GM18498 (cell line): Measurements from ENCODE around the gene MINDY1.

Experiments used
- ATAC-seq: cut with Tn5 transposase; IDR thresholded peaks from one replicate; pipeline ENCODE4 v1.9.1; 2021; ENCODE audit warnings: mild to moderate bottlenecking, moderate library complexity; ENCODE audit not compliant: unreplicated experiment

MINDY1 gene, protein sequence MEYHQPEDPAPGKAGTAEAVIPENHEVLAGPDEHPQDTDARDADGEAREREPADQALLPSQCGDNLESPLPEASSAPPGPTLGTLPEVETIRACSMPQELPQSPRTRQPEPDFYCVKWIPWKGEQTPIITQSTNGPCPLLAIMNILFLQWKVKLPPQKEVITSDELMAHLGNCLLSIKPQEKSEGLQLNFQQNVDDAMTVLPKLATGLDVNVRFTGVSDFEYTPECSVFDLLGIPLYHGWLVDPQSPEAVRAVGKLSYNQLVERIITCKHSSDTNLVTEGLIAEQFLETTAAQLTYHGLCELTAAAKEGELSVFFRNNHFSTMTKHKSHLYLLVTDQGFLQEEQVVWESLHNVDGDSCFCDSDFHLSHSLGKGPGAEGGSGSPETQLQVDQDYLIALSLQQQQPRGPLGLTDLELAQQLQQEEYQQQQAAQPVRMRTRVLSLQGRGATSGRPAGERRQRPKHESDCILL

DNA sequence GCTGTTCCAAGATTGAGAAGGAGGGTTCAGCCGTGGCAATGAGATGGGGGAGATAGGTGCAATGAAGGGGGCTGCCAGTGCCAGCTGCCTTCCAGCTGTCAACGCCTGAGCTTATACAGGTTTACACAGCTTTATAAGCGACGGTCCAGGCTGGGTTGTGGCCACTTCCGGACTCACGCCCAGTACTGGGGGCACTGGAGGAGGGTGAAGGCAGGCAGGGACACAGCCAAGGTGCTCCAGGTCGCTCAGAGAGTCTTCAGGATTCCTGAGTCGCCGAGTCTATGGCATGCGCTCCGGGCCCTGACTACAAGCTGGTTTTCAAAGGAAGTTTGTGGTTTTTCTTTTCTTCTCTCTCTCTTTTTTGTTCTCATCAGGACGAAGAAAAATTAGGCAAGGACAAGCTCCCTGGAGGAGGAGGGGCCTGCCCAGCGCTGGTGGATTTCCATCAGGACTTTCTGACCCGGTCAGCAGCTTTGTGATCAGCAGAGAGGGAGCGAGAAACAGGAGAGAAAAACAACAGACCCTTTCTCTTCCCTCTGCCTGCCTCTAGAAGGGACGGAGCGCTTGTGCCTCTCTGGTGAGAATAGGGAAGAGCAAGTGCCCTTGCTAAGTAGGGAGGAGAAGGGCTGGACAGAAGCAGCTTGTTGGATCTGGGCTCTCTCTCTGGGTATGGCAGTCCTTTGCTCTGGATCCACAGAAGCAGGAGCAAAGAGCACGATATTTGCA lies at the start of gene MINDY1:
MINDY1 (minus strand) TSS at position 576 of the 726 bp plus-strand sequence. CDS start 4,285 bp downstream, outside the sequence.
- ATAC-seq, result peak; percentile 36

DNA sequence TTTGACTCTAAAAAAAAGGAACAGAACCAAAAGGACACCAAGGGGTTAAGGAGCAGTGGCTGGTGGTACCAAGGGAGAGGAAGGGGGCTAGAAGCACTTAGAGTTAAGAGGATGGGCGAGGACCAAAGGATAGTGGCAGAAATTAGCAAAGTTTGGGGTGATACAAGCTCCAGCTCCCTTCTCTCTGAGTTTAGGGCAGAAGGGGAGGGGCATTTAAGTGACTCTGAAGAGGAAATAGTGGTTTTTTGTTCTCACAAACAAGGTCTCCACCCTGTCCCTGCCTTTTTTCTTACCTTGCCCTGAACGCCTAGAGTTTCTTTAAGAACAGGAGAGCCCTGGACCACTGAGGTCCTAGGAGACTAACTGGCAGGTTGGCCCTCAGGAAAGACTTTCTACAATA lies 49.4 kb upstream of the MINDY1 start:
- no peak for ATAC-seq

DNA sequence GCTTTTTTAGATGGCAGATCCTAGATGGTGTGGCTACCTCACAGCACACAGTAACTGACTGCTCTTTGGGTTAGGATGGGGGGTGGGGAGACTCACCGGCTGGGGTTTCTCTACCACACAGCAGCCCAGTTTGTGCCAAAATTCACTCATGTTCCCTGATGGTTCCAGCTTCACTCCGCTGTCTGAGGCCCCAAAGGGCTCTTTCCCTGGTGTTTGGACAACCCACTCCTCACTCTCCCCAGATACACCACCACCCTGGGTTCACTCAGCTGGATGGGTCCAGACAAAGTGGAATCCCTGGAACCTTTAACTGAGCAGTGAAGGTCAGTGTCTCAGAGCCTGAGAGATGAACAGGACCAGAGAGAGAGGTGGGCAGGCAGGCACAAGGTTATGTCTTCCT lies 48.9 kb upstream of the MINDY1 start:
- ATAC-seq, result no peak

DNA sequence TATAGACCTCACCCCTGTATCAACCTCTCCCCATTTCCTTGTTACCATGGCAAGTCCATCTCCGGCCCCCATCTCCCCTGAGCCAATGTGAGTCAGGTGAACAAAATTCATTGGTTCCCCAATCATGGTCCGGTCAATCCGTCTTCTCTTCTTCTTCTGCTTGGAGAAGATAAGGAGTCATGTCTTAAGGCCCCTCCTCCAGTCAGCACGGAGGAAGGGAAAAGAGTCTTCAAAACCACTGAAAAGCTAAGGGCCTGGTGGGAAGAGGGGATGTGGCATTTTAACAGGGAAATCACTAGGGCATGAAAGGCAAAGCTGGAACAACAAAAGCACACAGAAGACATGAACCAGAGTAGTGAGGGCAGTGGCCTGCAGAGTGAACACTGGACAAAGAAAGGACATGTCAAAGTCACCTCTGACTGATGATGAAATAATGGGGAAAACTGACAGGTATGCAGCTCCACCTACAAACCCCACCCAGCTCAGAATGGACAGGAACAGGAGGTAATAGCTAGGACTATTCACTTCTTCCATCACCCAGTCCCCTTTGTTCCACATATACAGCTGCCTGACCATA lies 48.4 kb upstream of the MINDY1 start:
- no peak for ATAC-seq

DNA sequence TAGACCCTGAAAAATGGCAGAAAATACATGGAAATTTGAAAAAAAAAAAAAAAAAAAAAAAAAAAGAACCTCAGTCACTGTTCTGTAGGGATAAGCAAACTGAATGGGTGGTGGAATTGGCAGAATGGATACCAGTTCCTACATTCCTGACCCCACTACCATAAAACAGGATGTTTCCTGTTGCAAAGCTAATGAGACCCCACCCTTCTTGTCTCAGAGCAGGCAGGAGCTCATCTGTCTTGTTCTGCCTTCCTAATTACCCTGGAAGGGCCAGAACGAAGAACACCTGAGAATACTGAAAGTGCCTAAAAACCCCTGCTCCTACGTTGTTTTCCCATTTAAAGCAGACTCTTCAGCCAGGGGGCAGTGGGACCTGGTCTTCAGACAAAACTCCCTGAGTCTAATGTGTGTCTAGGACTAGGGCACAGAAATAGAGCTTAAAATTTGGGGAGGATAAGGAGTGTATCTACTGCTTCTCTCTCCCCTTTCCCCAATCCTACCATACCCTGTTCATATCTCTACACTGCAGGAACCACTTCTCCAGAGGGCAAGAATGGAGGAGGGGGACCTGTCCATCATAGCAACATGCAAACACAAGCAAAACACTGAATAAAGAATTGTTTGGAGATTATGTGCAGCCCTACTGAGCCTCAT lies 44.8 kb upstream of the MINDY1 start:
- no peak for ATAC-seq

DNA sequence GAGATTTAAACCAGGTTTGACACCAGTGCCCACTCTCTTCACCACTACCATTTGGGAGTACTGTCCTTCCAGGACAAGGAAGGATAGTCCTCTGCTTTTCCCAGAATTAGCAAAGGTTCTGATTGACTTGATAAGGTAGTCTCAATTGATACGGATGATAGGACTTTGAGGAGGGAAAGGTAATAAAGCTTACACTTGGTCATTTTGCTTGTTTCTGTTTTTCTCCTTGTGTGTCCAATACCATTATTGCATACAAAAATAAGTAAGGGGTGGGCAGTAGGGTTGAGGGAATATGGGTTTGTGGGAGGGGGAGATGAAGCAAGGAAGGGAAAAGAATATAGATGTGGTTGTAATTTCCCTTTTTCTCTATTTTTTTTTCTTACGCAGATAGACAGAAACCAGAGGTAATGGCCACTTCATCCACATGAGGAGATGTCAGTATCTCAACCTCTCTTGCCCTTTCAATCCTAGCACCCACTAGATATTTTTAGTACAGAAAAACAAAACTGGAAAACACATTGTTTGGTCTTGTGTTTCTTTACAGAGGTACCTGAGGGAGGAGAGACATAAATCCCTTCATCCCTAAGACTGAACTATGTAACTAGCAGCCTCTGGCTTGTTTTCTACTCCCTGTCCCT lies 43.5 kb upstream of the MINDY1 start:
- ATAC-seq, result no peak

DNA sequence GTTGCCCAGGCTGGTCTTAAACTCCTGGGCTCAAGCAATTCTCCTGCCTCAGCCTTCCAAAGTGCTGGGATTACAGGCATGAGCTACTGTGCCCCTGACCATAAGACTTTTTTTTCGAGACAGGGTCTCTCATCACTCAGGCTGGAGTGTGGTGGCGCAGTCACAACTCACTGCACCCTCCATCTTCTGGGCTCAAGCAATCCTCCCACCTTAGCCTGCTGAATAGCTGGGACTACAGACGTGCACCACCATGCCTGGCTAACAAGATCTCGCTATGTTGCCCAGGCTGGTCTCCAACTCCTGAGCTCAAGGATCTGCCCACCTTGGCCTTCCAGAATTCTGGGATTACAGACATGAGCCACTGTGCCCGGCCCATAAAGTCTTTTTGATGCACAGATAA lies 42.8 kb upstream of the MINDY1 start:
- no peak for ATAC-seq

DNA sequence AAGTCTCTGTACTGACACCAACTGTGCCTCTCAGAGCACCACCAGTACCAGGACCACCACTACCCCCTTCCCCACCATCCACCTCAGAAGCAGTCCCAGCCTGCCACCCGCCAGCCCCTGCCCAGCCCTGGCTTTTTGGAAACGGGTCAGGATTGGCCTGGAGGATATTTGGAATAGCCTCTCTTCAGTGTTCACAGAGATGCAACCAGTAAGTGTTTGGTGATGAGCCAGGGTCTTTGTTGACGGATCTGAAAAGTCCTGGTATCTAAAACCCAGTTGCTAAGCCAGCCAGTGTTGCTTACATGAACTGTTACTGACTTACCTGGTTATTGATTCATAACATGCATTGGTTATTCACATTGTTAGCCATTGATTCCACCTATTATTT lies 41.9 kb upstream of the MINDY1 start:
- no peak for ATAC-seq

DNA sequence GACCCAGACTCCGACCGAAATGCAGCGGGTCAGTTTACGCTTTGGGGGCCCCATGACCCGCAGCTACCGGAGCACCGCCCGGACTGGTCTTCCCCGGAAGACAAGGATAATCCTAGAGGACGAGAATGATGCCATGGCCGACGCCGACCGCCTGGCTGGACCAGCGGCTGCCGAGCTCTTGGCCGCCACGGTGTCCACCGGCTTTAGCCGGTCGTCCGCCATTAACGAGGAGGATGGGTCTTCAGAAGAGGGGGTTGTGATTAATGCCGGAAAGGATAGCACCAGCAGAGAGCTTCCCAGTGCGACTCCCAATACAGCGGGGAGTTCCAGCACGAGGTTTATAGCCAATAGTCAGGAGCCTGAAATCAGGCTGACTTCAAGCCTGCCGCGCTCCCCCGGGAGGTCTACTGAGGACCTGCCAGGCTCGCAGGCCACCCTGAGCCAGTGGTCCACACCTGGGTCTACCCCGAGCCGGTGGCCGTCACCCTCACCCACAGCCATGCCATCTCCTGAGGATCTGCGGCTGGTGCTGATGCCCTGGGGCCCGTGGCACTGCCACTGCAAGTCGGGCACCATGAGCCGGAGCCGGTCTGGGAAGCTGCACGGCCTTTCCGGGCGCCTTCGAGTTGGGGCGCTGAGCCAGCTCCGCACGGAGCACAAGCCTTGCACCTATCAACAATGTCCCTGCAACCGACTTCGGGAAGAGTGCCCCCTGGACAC lies 41.4 kb upstream of the MINDY1 start:
- peak; percentile 65 for ATAC-seq

DNA sequence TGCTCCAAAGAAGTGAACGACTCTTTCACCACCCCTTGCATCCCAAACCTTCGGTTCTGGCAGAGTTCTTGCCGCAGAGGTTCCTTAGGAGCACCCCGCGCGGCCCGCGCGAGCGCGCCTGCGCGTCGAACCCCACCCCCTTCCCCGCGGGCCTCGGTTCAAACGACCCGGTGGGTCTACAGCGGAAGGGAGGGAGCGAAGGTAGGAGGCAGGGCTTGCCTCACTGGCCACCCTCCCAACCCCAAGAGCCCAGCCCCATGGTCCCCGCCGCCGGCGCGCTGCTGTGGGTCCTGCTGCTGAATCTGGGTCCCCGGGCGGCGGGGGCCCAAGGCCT lies 40.9 kb upstream of the MINDY1 start, which contains the start of gene C1orf56:
C1orf56 (plus strand) TSS at position 161 of the 334 bp plus-strand sequence; CDS start at position 258, 97 bp downstream.
- peak; percentile 43 for ATAC-seq

DNA sequence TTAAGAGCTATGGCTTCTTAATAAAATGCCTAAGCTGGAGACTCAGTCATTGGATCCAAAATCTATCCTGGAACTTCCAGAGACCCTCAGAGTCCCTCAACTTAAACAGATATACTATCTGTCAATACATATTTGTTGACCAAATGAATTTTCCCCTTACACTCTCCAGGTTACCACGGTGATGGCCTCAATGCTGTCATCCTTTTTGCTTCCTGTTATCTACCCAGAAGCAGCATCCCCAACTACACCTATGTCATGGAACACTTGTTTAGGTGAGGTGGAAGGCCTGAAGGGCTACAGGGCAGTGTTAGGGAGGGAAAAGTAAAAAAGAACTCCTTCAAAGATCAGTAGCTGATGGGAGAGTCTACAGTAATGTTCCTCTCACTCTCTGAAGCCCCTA lies 36.5 kb upstream of the MINDY1 start:
- ATAC-seq, result no peak

DNA sequence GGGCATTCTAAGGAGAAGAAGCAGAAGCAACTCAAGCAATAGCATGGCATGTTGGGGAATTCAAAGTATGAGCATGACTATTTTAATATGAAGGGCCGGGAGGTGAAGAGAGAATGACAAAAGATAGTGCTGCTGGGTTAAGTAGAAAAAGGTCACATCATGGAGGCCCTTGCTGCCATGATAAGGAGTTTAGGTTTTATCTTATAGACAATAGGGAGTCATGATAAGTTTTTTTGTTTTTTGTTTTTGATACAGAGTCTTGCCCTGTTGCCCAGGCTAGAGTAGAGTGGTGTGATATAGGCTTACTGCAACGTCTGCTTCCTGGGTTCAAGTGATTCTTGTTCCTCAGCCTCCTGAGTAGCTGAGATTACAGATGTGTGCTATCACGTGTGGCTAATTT lies 32.8 kb upstream of the MINDY1 start:
- no peak for ATAC-seq

DNA sequence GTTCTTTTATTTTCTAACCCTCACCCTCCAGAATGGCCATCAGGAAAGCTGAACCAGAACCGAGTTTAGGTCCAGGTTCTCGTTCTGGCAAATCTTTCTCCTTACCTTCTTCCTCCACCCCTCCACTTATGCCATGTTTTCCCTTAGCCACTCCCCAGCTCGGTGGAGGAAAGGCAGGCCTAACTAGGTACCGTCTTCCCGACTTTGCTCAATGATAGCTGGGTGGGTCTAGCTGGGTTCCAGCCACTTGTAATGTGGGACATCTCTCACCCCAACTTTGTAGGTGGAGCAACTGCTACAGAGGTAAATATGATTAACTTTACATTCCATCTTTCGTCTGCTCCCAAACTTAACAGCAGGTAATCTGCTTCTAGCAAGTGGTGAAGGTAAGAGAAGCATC lies 30.3 kb upstream of the MINDY1 start:
- ATAC-seq, result no peak

DNA sequence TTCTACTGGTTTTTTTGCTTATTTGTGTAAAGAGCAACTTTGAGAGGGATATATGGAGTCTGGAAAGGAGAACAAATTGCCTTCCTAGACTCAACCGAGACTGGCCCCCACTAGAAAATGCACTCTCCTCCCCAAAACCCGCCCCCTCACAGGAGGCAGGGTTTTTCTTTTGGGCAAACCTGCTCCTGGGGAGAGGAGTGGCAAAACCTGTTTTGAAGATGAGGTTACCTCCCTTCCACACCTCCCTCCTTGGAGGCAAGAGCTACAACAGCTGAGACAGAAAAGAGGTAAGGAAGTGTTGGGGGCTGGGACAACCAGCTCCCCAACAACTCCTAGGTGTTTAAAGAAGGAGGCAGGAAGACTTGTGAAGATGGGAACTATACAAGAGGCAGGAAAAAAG lies 29.7 kb upstream of the MINDY1 start, which contains the start of gene BNIPL:
BNIPL (plus strand) TSS at position 231 of the 400 bp plus-strand sequence; CDS start at position 371, 140 bp downstream.
- ATAC-seq, result no peak

DNA sequence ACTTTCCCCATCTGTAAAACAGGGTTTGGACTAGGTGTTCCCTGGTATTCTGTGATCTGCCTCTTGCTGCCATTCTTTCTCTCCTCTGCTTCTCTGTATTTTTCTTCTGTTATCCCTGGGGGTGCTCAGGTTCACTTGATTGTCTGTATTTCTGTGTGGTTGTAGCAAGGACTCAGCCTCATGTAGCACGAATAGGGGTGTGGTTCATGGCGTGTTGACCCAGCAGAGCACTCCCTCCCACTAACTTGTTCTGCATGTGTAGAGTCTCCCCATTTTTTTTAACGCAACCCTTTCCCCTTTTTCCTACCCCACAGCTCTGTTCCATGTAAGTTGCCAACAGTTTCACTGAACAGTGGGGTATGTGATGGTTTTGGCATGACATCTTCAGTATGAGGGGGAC lies 28.5 kb upstream of the MINDY1 start:
- no peak for ATAC-seq

DNA sequence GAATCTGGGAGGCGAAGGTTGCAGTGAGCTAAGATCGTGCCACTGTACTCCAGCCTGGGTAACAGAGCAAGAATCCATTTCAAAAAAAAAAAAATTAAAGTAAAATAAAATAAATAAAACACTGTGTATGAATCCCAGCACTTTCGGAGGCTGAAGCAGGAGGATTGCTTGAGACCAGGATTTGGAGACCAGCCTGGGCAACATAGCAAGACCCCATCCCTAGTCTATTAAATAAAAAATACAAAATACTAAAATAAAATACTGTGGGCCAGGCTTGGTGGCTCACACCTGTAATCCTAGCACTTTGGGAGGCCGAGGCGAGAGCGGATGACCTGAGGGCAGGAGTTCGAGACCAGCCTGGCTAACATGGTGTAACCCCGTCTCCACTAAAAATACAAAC lies 25.5 kb upstream of the MINDY1 start:
- no peak for ATAC-seq

DNA sequence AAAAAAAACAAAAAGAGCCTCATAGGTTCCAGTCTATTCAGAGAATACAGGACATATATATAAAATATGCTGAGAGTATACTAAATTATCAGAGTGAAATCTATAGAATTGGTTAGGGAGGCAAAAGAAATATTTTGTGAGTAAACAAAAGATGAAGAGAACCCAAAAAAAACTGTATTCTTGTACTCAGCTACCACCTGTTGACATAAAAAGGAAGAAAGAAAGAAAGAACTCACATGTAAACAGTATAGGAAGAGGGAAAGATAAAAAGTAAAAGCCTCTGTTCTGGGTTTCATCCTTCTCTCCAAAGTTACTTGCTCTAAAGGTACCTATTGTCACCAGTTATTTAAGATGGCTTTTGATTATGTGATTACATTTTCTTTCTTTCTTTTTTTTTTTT lies 19.8 kb upstream of the MINDY1 start:
- no peak for ATAC-seq

DNA sequence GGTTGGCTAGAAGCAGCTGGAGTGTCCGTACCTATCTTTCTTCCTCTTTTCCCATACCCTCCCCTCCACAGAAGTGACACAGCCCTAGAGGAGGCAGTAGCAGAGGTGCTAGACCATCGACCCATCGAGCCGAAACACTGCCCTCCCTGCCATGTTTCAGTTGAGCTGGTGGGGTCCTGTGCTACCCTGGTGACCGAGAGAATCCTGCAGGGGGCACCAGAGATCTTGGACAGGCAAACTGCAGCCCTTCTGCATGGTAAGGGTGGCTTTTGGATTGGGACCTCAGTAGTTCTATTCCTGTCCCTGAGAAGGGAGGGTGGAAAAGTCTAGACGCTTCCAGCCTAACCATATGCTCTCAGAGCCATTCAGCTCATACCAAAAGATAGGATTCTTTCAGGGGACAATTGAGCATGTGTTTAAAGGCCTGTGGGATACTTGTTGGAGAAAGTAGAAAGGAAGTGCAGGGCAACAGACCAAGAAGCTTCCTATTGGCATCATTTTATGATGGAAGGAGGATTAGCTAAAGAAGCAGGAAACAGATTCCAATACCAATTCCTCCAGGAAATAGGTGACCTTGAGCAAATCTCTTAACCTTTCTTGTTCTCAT lies 17.9 kb upstream of the MINDY1 start:
- ATAC-seq, result no peak

DNA sequence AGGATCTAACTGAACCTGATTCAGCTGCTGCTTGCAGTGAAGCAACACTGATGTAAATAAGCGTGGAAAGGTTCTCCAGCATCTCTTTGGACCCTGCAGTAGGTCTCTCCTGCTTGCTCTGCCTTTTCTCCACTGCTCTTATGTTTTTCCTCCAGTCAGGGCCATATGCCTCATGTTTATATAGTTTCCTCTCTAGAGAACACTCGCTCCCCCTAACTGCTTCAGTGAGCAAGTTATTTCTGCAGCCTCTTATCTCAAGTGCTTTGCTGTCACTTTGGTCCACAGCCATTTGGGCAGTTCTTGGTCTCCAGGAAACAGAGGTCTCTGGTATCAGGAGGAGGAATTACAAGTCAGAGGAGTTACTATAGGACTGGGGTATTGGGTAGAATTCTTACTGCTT lies 6.8 kb upstream of the MINDY1 start:
- ATAC-seq, result no peak
